Measurements from ENCODE around the gene ALDH7A1. TPM values are rescaled to one million over a fixed set of nuclear protein-coding genes. Genes with fewer than 3 reads are reported as not detected.

ALDH7A1 gene
- polyA plus RNA-seq, 3 donors = 141 to 180 (median 150) TPM

GRCh38 chr5:126490167-126490940 is 104.7 kb downstream of the ALDH7A1 start:
- no peak for DNase-seq (ENCODE audit: extremely low read depth in 1 of 11, low read depth in 9 of 11, low spot score in 4 of 11)

DNA sequence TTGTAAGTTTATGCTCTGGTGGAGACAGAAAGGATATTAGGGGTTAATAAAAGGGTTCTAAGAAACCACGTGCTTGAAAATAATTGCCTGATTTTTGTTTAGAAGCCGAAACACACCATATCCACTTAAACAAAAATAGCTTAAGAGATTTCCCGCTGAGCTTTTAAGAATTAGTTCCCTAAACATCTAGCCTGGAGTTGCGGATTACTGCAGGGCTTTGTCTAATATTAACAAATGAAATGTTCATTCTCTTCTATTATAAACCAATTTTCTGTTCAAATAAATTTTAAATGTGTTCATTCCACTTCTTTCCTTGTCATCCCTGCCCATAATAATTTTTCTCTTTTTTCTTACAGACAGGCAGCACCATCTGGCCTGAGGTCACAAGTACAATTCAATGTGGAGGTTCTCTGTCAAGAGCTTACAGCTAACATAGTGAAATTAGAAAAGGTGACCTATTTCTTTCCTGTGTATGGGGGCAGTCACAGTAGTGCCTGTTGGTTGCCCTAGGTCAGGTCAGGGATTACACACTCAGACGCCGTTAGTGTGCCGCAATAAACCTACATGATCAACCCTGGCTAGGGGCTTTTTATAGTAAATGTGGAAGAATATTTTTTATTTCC is 106.5 kb downstream of the ALDH7A1 start:
- no peak for DNase-seq (ENCODE audit: extremely low read depth in 1 of 11, low read depth in 9 of 11, low spot score in 4 of 11)

DNA sequence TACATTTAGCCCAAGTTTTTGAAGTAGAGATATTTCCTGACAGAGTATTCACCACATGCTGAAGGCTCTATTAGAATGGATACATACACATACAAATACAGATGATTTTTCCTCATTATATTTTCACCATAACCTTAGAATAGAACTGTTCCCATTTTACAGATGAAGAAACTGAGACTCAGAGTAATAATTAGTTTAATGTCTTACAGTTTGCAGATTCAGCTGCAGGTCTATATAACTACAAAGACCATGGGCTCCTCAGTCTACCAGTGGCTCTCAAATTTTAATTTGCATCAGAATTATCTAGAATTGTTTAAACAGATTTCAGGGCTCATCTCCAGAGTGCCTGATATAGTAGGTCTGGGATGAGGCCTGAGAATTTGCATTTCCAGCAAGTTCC is 107.4 kb downstream of the ALDH7A1 start:
- no peak for DNase-seq (ENCODE audit: extremely low read depth in 1 of 11, low read depth in 9 of 11, low spot score in 4 of 11)

GRCh38 chr5:126486332-126486731 is 108.7 kb downstream of the ALDH7A1 start:
- no peak for DNase-seq (ENCODE audit: extremely low read depth in 1 of 11, low read depth in 9 of 11, low spot score in 4 of 11)

GRCh38 chr5:126484253-126484652 is 110.8 kb downstream of the ALDH7A1 start:
- no peak for DNase-seq (ENCODE audit: extremely low read depth in 1 of 11, low read depth in 9 of 11, low spot score in 4 of 11)

DNA sequence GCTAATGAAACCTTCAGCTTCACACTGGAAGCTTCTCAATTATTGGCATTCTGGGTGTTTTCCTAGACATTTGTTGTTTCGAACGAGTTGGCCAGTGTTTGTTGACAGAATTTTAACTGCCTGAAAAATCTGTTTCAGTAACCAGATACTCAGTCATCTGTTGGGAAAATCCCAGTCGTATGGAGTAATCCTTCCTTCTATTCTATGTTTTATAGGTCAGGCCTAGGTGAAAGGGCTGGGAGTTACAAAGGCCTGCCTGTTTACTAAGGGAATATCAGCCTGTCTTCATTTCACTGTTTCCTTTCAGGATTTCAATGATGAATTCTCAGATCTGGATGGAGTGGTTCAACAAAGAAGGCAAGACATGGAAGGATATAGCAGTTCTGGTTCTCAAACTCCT is 111.9 kb downstream of the ALDH7A1 start:
- no peak for DNase-seq (ENCODE audit: extremely low read depth in 1 of 11, low read depth in 9 of 11, low spot score in 4 of 11)

DNA sequence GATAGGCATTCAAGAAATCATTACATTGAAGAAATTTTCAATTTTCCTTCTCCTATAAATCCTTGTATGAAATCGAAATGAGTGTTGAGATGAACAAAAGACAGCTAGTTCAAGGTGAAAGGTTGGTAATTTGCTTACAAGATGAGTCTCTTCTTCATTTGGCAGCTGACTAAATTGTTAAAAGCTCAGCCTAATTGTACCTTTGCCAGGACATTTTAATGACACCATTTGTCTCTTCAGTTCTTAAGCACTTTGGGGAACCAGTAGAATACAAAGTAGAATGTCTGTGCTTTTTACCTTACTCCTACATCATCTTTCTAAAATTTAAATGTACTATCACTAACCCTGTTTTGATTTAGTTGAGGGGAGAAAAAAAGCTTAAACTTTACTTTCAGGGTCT is 112.4 kb downstream of the ALDH7A1 start:
- no peak for DNase-seq (ENCODE audit: extremely low read depth in 1 of 11, low read depth in 9 of 11, low spot score in 4 of 11)

DNA sequence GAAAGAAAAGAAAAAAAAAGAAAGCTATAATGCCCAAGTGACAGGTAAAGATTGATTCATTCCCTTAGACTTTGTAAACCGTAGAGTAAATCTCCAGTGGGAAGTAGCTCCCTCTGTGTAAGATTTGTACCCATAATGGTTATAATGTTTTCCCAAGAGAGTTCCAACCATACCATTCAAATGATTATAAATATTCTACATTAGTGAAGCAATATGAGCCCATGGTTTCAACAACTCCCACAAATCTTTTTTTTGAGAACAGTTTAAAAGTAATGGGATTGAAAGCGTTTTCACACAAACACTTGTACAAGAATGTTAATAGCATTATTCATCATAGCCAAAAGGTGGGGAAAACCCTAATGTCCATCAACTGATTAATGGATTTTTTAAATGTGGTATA is 113.8 kb downstream of the ALDH7A1 start:
- DNase-seq (ENCODE audit: extremely low read depth in 1 of 11, low read depth in 9 of 11, low spot score in 4 of 11) = no peak

Other genes with a start within 250 kb of the ALDH7A1 start
- gene GRAMD2B, start 171.8 kb downstream of the ALDH7A1 start, polyA plus RNA-seq (ENCODE audit: insufficient read length in 3 of 3) = 10 to 100 TPM; 20.8 to 28.5 (median 28.0) TPM
- gene PHAX, start 5.7 kb upstream of the ALDH7A1 start, polyA plus RNA-seq (ENCODE audit: insufficient read length in 3 of 3) = 10 to 100 TPM; 60.8 to 98.6 (median 86.4) TPM
- gene LMNB1, start 181.9 kb upstream of the ALDH7A1 start, polyA plus RNA-seq (ENCODE audit: insufficient read length in 3 of 3) = 100 to 1,000 TPM in 2 of 3 donors, 10 to 100 TPM in 1; 91.6 to 161 (median 160) TPM

Measured in renal cortex interstitium (tissue), 11 donors.